SK-N-SH treated with all-trans-retinoic acid at 6 μM for 48 hours (cell line): ENCODE data around the gene STEAP3.

ENCODE experiments used
- ARNTL ChIP-seq: fragments of 450-650 bp; formaldehyde crosslinking; IDR thresholded peaks from 2 replicates; pipeline ENCODE4 v1.5.0; 2020; ENCODE audit warnings: low read depth, mild to moderate bottlenecking, moderate library complexity, borderline replicate concordance
- OSR1 ChIP-seq: fragments of 250-450 bp; sonication (Bioruptor Pico); IDR thresholded peaks from 2 replicates; pipeline ENCODE4 v1.8.0; 2022; ENCODE audit warnings: moderate library complexity, mild to moderate bottlenecking, inconsistent platforms
- PATZ1 ChIP-seq: fragments of 250-450 bp; sonication (Bioruptor Pico); IDR thresholded peaks from 2 replicates; pipeline ENCODE4 v1.8.0; 2020; ENCODE audit warnings: mild to moderate bottlenecking, moderate library complexity, borderline replicate concordance
- RARB ChIP-seq: fragments of 250-450 bp; sonication (Bioruptor Pico); IDR thresholded peaks from 2 replicates; pipeline ENCODE4 v1.8.0; 2021; ENCODE audit warnings: mild to moderate bottlenecking, moderate library complexity
- TOX ChIP-seq: fragments of 250-450 bp; sonication (Bioruptor Pico); IDR thresholded peaks from 2 replicates; pipeline ENCODE4 v1.8.0; 2021; ENCODE audit warnings: mild to moderate bottlenecking, moderate library complexity, borderline replicate concordance
- ZC3H10 ChIP-seq: fragments of 250-450 bp; sonication (Bioruptor Pico); IDR thresholded peaks from 2 replicates; pipeline ENCODE4 v1.5.1; 2021; ENCODE audit warnings: mild to moderate bottlenecking, moderate library complexity
- ZFP3 ChIP-seq: fragments of 250-450 bp; sonication (Bioruptor Pico); IDR thresholded peaks from 2 replicates; pipeline ENCODE4 v1.5.0; 2020; ENCODE audit warnings: mild to moderate bottlenecking, moderate library complexity
- ZFP30 ChIP-seq: fragments of 450-650 bp; formaldehyde crosslinking; IDR thresholded peaks from 2 replicates; pipeline ENCODE4 v1.5.0; 2022; ENCODE audit warnings: mild to moderate bottlenecking, moderate library complexity
- ZNF70 ChIP-seq: fragments of 450-650 bp; formaldehyde crosslinking; IDR thresholded peaks from 2 replicates; pipeline ENCODE4 v1.5.0; 2020; ENCODE audit warnings: mild to moderate bottlenecking, moderate library complexity
- TF ChIP-seq, protein P1 (sequence below): fragments of 250-450 bp; sonication (Bioruptor Pico); IDR thresholded peaks from 2 replicates; pipeline ENCODE4 v1.5.1; 2021; ENCODE audit warnings: mild to moderate bottlenecking, moderate library complexity

DNA sequence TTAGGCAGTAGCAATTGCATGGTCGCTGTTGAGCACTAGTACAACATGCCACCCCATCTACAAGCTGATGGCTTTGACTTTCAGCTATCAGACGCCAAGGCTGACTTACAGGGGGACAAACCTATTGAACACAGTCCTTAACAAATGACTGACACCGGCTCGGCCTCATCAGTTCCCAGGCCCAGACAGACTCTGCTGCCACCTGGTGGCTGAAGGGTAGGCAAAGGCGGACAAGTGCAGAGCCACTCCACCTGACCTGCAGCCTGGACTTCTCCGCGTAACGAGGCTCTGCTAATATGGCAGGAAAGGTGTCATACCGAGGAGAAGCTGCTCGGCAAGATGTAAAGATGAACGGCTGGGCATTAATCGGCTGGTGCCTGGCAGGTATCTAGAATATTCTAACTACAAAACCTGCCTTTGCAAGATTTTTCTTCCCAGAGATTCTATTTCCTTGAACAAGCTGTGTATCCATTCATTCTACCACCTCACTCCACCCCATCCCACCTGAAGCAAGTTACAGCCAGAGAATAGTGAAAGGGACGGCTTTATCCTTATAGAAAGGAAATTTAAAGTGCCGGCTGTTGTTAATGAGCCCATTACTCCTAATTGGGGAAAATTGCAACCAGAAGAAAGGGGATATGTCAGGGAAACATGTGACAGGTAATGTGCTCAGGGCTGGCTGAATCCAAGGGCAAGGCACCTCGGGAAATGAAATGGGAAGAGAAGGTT, 67.4 kb downstream of the STEAP3 start:
- TF ChIP-seq ARNTL (CRISPR knock-in tag) (no peak), ZFP3 (CRISPR knock-in tag) (no peak), PATZ1 (CRISPR knock-in tag) (no peak), TOX (no peak), ZNF70 (CRISPR knock-in tag) (no peak), ZFP30 (CRISPR knock-in tag) (no peak), ZC3H10 (CRISPR knock-in tag) (no peak), RARB (CRISPR knock-in tag) (no peak), OSR1 (CRISPR knock-in tag) (no peak)
- TF ChIP-seq, protein P1, sequence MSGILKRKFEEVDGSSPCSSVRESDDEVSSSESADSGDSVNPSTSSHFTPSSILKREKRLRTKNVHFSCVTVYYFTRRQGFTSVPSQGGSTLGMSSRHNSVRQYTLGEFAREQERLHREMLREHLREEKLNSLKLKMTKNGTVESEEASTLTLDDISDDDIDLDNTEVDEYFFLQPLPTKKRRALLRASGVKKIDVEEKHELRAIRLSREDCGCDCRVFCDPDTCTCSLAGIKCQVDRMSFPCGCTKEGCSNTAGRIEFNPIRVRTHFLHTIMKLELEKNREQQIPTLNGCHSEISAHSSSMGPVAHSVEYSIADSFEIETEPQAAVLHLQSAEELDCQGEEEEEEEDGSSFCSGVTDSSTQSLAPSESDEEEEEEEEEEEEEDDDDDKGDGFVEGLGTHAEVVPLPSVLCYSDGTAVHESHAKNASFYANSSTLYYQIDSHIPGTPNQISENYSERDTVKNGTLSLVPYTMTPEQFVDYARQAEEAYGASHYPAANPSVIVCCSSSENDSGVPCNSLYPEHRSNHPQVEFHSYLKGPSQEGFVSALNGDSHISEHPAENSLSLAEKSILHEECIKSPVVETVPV (CRISPR knock-in tag), result no peak
